Gastroesophageal sphincter (tissue), 3 donors: ENCODE results near the gene CTRL.

Source experiments
- CTCF ChIP-seq, 4 experiments: fragments of 200-600 bp in 2 of 4; fragments of 450-650 bp in 2 of 4; sonication (generic) in 1 of 4; IDR thresholded peaks; one replicate each; pipeline ENCODE4 v1.5.1; 2017 to 2019; ENCODE audit warnings: antibody characterized with exemption in 4 of 4, mild to moderate bottlenecking in 2 of 4, moderate library complexity in 2 of 4
- EP300 ChIP-seq: sonication (generic); formaldehyde crosslinking; IDR thresholded peaks from one replicate; pipeline ENCODE4 v1.6.1; 2017; ENCODE audit warnings: antibody characterized with exemption, mild to moderate bottlenecking
- POLR2A ChIP-seq, 2 donors: fragments of 450-650 bp; IDR thresholded peaks; one replicate each; pipeline ENCODE4 v1.6.1; 2017; ENCODE audit warnings: antibody characterized with exemption in 2 of 2, mild to moderate bottlenecking in 2 of 2, moderate library complexity in 1 of 2
- POLR2AphosphoS5 ChIP-seq: sonication (generic); formaldehyde crosslinking; IDR thresholded peaks from one replicate; pipeline ENCODE4 v1.6.1; 2017; ENCODE audit warnings: antibody characterized with exemption

GRCh38 chr16:67930678-67931211, 917 bp downstream of the CTRL start:
- no peak for TF ChIP-seq CTCF (IDR thresholded peaks at IDR 0.05)
- no peak for TF ChIP-seq POLR2AphosphoS5
- no peak for TF ChIP-seq POLR2A (IDR thresholded peaks at IDR 0.05)
- no peak for TF ChIP-seq EP300
